HUES48 (cell line): Measurements from ENCODE around the gene SMARCB1.

Source experiments
- H3K27ac ChIP-seq: one replicate; pipeline ENCODE4 v1.7.0; 2013; ENCODE audit warnings: low read depth, low read length, inconsistent platforms
- H3K27me3 ChIP-seq: 2 replicates; pipeline ENCODE4 v1.6.1; 2013; ENCODE audit warnings: mild to moderate bottlenecking, low read length; ENCODE audit not compliant: control insufficient read depth, insufficient read depth
- H3K36me3 ChIP-seq: 2 replicates; pipeline ENCODE4 v1.6.1; 2013; ENCODE audit warnings: low read length; ENCODE audit not compliant: control insufficient read depth, insufficient read depth
- H3K4me1 ChIP-seq: 2 replicates; pipeline ENCODE4 v1.6.1; 2013; ENCODE audit warnings: mild to moderate bottlenecking, low read length; ENCODE audit not compliant: control insufficient read depth, insufficient read depth
- H3K4me3 ChIP-seq: 2 replicates; pipeline ENCODE4 v1.5.1; 2013; ENCODE audit warnings: mild to moderate bottlenecking, low read depth, low read length
- H3K9ac ChIP-seq: 2 replicates; pipeline ENCODE4 v1.6.1; 2013; ENCODE audit warnings: mild to moderate bottlenecking, low read depth, low read length, moderate library complexity
- H3K9me3 ChIP-seq: 2 replicates; pipeline ENCODE4 v1.6.1; 2013; ENCODE audit warnings: low read length; ENCODE audit not compliant: control insufficient read depth, insufficient read depth

SMARCB1 gene

GRCh38 chr22:23833911-23834317 lies 47.1 kb downstream of the SMARCB1 start:
- Histone ChIP-seq H3K27me3 (no peaks in the 10 kb centered on the region), H3K4me3 (no peak overlapping the region), H3K9me3 (no peaks in the 10 kb centered on the region), H3K4me1 (peaks cover 9% of the 10 kb centered on the region; the same call in 1 of the 2 replicates), H3K9ac (no peak overlapping the region), H3K36me3 (peaks cover 56% of the 10 kb centered on the region), H3K27ac (no peak overlapping the region)

GRCh38 chr22:23834406-23834792 lies 47.6 kb downstream of the SMARCB1 start:
- Histone ChIP-seq H3K4me3 (no peak overlapping the region), H3K27ac (no peak overlapping the region), H3K9ac (no peak overlapping the region), H3K36me3 (peaks cover 52% of the 10 kb centered on the region), H3K4me1 (peaks cover 9% of the 10 kb centered on the region; the same call in 1 of the 2 replicates), H3K9me3 (no peaks in the 10 kb centered on the region), H3K27me3 (no peaks in the 10 kb centered on the region)

- H3K9ac ChIP-seq, result no peak overlapping the region
- H3K27ac ChIP-seq, result no peak overlapping the region
- H3K9me3 ChIP-seq, result no peaks in the 10 kb centered on the region
- peaks cover 3% of the 10 kb centered on the region; the same call in 1 of the 2 replicates for H3K27me3 ChIP-seq
- no peak overlapping the region for H3K4me3 ChIP-seq
- peaks cover 9% of the 10 kb centered on the region; the same call in 1 of the 2 replicates for H3K4me1 ChIP-seq
- peaks cover 49% of the 10 kb centered on the region for H3K36me3 ChIP-seq
Observed at GRCh38 chr22:23834793-23835483, 48.2 kb downstream of the SMARCB1 start.

- H3K4me1 ChIP-seq, result peaks cover 9% of the 10 kb centered on the region; the same call in 1 of the 2 replicates
- H3K27me3 ChIP-seq, result peaks cover 5% of the 10 kb centered on the region; the same call in 1 of the 2 replicates
- H3K27ac ChIP-seq, result no peak overlapping the region
- peaks cover 43% of the 10 kb centered on the region for H3K36me3 ChIP-seq
- H3K9ac ChIP-seq, result no peak overlapping the region
- H3K9me3 ChIP-seq, result no peaks in the 10 kb centered on the region
- no peak overlapping the region for H3K4me3 ChIP-seq
Observed at GRCh38 chr22:23835484-23836144, 48.8 kb downstream of the SMARCB1 start.

- Histone ChIP-seq H3K27me3 (peaks cover 5% of the 10 kb centered on the region; the same call in 1 of the 2 replicates), H3K4me3 (no peak overlapping the region), H3K27ac (no peak overlapping the region), H3K36me3 (peaks cover 38% of the 10 kb centered on the region), H3K9ac (no peak overlapping the region), H3K4me1 (peaks cover 9% of the 10 kb centered on the region; the same call in 1 of the 2 replicates), H3K9me3 (no peaks in the 10 kb centered on the region)
Observed at GRCh38 chr22:23836281-23836680, 49.5 kb downstream of the SMARCB1 start.

GRCh38 chr22:23836692-23837495 lies 50.1 kb downstream of the SMARCB1 start:
- peaks cover 7% of the 10 kb centered on the region; the same call in 1 of the 2 replicates for H3K27me3 ChIP-seq
- no peak overlapping the region for H3K4me3 ChIP-seq
- no peak overlapping the region for H3K27ac ChIP-seq
- H3K9me3 ChIP-seq, result no peaks in the 10 kb centered on the region
- no peak overlapping the region for H3K9ac ChIP-seq
- peaks cover 34% of the 10 kb centered on the region for H3K36me3 ChIP-seq
- H3K4me1 ChIP-seq, result peaks cover 9% of the 10 kb centered on the region; the same call in 1 of the 2 replicates

GRCh38 chr22:23837496-23837859 lies 50.7 kb downstream of the SMARCB1 start:
- Histone ChIP-seq H3K9ac (no peak overlapping the region), H3K4me1 (peaks cover 9% of the 10 kb centered on the region; the same call in 1 of the 2 replicates), H3K27ac (no peak overlapping the region), H3K9me3 (no peaks in the 10 kb centered on the region), H3K4me3 (0 out of 2 replicates have a peak overlapping the region, but pooled peaks have one; percentile 87), H3K27me3 (peaks cover 7% of the 10 kb centered on the region; the same call in 1 of the 2 replicates), H3K36me3 (peaks cover 32% of the 10 kb centered on the region)

- peak overlapping the region; percentile 87 for H3K4me3 ChIP-seq
- peaks cover 7% of the 10 kb centered on the region; the same call in 1 of the 2 replicates for H3K27me3 ChIP-seq
- H3K27ac ChIP-seq, result no peak overlapping the region
- H3K4me1 ChIP-seq, result peaks cover 9% of the 10 kb centered on the region; the same call in 1 of the 2 replicates
- H3K9me3 ChIP-seq, result no peaks in the 10 kb centered on the region
- no peak overlapping the region for H3K9ac ChIP-seq
- peaks cover 29% of the 10 kb centered on the region for H3K36me3 ChIP-seq
Observed at GRCh38 chr22:23837911-23838680, 51.3 kb downstream of the SMARCB1 start.

GRCh38 chr22:23838681-23839468 lies 52.1 kb downstream of the SMARCB1 start, which contains the start of gene DERL3:
DERL3 (minus strand) TSS chr22:23839006; CDS start chr22:23838987, 19 bp downstream.
- Histone ChIP-seq H3K27me3 (peaks cover 7% of the 10 kb centered on the region; the same call in 1 of the 2 replicates), H3K4me3 (peak within 1 kb of the TSS; percentile 87), H3K4me1 (peaks cover 9% of the 10 kb centered on the region; the same call in 1 of the 2 replicates), H3K36me3 (peaks cover 21% of the 10 kb centered on the region), H3K27ac (peak within 1 kb of the TSS; percentile 78), H3K9me3 (no peaks in the 10 kb centered on the region), H3K9ac (peak within 1 kb of the TSS; percentile 45; the same call in 1 of the 2 replicates)
